ENCODE measurements around the gene MACROD2. TPM values are rescaled to one million over a fixed set of nuclear protein-coding genes. Genes with fewer than 3 reads are reported as not detected.

The MACROD2 gene
- total and polyA plus RNA-seq, 4 donors, result 13.0 to 67.1 (median 20.7) TPM

DNA sequence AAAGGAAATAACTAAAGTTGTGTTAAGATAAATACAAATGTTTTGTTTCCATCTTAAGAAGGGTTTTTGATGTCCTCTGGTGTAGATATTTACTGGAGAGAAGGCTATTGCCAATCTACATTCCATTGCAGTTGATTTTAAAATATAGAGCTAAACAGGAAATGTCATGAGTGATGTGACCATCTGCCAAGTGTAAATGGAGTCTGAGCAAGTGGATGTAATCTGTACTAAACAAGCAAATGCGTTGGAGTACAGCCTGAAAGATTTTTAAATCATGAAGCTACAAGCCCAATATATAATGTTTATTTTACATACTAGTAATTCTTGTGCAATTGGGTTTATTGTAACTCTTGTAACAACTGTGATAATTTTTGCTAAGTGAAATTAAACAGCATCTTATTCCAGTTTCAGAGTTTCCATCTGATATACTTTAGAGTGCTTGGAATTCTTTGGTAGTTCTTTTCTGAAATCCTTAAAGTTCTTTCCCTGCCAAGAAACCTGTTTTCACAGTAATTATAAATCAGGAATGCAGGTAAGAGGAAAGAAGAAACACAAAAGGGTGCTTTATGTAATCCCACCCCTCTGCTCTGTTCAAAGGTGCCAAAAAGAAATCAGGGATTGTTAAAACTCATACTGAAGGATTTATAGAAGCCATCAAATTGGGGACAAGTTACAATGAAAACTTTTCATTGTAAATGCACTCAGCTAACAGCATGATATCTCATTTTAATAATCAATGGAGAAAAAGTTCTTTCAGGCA, 389.3 kb downstream of the MACROD2 start:
- ATAC-seq (ENCODE audit: insufficient read depth, low FRiP score), result no peak
- TF ChIP-seq, protein P1, sequence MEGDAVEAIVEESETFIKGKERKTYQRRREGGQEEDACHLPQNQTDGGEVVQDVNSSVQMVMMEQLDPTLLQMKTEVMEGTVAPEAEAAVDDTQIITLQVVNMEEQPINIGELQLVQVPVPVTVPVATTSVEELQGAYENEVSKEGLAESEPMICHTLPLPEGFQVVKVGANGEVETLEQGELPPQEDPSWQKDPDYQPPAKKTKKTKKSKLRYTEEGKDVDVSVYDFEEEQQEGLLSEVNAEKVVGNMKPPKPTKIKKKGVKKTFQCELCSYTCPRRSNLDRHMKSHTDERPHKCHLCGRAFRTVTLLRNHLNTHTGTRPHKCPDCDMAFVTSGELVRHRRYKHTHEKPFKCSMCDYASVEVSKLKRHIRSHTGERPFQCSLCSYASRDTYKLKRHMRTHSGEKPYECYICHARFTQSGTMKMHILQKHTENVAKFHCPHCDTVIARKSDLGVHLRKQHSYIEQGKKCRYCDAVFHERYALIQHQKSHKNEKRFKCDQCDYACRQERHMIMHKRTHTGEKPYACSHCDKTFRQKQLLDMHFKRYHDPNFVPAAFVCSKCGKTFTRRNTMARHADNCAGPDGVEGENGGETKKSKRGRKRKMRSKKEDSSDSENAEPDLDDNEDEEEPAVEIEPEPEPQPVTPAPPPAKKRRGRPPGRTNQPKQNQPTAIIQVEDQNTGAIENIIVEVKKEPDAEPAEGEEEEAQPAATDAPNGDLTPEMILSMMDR (IDR thresholded peaks at IDR 0.05; ENCODE audit: control extremely low read depth, extremely low read depth), result no peak
- Histone ChIP-seq H3K27ac (ENCODE audit: low read depth in 1 of 2, low read length in 1 of 2) (no peak overlapping the region), H3K27me3 (ENCODE audit: control insufficient read depth in 3 of 3, insufficient read depth in 3 of 3, low read length in 2 of 3) (no peaks in the 10 kb centered on the region), H3K4me1 (ENCODE audit: control insufficient read depth in 5 of 5, insufficient read depth in 5 of 5, low read length in 5 of 5) (peaks cover 0 to 10% (median 0%) of the 10 kb centered on the region in 5 donors), H3K9me3 (ENCODE audit: control insufficient read depth in 4 of 4, insufficient read depth in 3 of 4, low read length in 3 of 4) (peaks cover 0 to 5% (median 3%) of the 10 kb centered on the region in 4 donors), H3K4me3 (no peak overlapping the region), H3K36me3 (ENCODE audit: control insufficient read depth in 4 of 4, insufficient read depth in 4 of 4, low read length in 4 of 4) (no peaks in the 10 kb centered on the region), H3K9ac (ENCODE audit: insufficient read depth in 1 of 2, low read length in 2 of 2) (no peak overlapping the region)
- WGBS, 2 donors, result 19 to 51% methylated on average over 1 of the region's 1 CpG
- DNase-seq, result peak in 2 of 3 donors; percentile 57 to 73

DNA sequence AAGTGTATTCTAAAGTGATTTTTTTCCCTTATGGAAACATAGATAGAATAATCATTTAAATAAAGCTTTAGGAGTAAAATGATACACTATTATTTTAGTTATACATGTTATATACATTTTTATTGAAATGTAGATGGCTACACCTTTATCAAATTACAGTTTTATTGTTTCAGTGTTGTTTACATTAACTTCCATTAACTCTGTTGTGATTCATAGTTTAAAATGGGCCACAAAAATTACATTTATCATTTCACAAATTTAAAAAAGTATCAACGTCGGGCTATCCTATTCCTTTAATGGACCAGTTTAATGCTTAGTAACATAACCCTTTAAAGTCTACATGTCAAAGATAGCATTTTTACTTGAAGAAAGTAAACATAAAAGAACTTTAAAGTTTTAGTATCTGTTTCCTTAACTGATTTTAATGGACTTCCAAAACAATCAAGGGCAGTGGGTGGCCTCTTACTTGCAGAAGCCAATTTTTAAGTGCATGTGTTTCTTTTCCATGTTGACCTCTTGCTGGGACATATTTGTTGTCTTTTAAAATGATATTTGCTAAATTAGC, 389.9 kb downstream of the MACROD2 start:
- no peak overlapping the region for H3K9ac ChIP-seq (ENCODE audit: insufficient read depth in 1 of 2, low read length in 2 of 2)
- WGBS, 2 donors, result 53 to 73% methylated on average over 2 of the region's 2 CpGs

DNA sequence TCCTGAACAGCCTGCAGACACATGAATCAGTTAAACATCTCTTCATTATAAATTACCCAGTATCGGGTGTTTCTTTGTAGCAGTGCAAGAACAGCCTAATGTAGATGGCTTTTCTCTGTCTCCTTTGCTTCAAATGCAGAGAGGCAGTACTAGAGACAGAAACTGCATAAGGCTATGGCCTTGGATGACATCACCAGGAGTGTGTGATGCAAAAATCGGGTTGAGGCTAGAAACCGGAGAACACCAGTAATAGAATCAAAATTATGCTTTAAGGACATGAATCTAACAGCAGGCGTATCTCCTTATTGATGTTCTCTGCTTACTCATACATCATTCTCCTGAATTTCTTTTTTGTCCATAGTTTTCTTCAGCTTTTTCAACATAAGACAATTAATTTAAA, 391.4 kb downstream of the MACROD2 start:
- DNase-seq (no peak), ATAC-seq (ENCODE audit: insufficient read depth, low FRiP score) (no peak)
- H3K4me3 ChIP-seq, result no peak overlapping the region
- TF ChIP-seq, protein P1 (IDR thresholded peaks at IDR 0.05; ENCODE audit: control extremely low read depth, extremely low read depth), result no peak
- peaks cover 0 to 10% (median 0%) of the 10 kb centered on the region in 5 donors for H3K4me1 ChIP-seq (ENCODE audit: control insufficient read depth in 5 of 5, insufficient read depth in 5 of 5, low read length in 5 of 5)
- H3K27me3 ChIP-seq (ENCODE audit: control insufficient read depth in 3 of 3, insufficient read depth in 3 of 3, low read length in 2 of 3), result no peaks in the 10 kb centered on the region
- peaks cover 0 to 5% (median 3%) of the 10 kb centered on the region in 4 donors for H3K9me3 ChIP-seq (ENCODE audit: control insufficient read depth in 4 of 4, insufficient read depth in 3 of 4, low read length in 3 of 4)
- no peaks in the 10 kb centered on the region for H3K36me3 ChIP-seq (ENCODE audit: control insufficient read depth in 4 of 4, insufficient read depth in 4 of 4, low read length in 4 of 4)
- WGBS, 2 donors, result 91 to 94% methylated on average over 4 of the region's 4 CpGs
- H3K9ac ChIP-seq (ENCODE audit: insufficient read depth in 1 of 2, low read length in 2 of 2), result no peak overlapping the region
- H3K27ac ChIP-seq (ENCODE audit: low read depth in 1 of 2, low read length in 1 of 2), result no peak overlapping the region

More for the DNA sequence above, 389.9 kb downstream of the MACROD2 start:
- TF ChIP-seq, protein P1 (IDR thresholded peaks at IDR 0.05; ENCODE audit: control extremely low read depth, extremely low read depth), result no peak
- no peaks in the 10 kb centered on the region for H3K36me3 ChIP-seq (ENCODE audit: control insufficient read depth in 4 of 4, insufficient read depth in 4 of 4, low read length in 4 of 4)
- peaks cover 0 to 5% (median 3%) of the 10 kb centered on the region in 4 donors for H3K9me3 ChIP-seq (ENCODE audit: control insufficient read depth in 4 of 4, insufficient read depth in 3 of 4, low read length in 3 of 4)
- no peak for ATAC-seq (ENCODE audit: insufficient read depth, low FRiP score)
- no peak overlapping the region for H3K4me3 ChIP-seq
- H3K4me1 ChIP-seq (ENCODE audit: control insufficient read depth in 5 of 5, insufficient read depth in 5 of 5, low read length in 5 of 5), result peaks cover 0 to 10% (median 0%) of the 10 kb centered on the region in 5 donors
- DNase-seq, result no peak
- no peaks in the 10 kb centered on the region for H3K27me3 ChIP-seq (ENCODE audit: control insufficient read depth in 3 of 3, insufficient read depth in 3 of 3, low read length in 2 of 3)
- H3K27ac ChIP-seq (ENCODE audit: low read depth in 1 of 2, low read length in 1 of 2), result no peak overlapping the region

All from lung (tissue), 12 donors.